Muscle of arm (tissue), 12 donors: ENCODE measurements around the gene ACOT7. TPM values are rescaled to one million over a fixed set of nuclear protein-coding genes. Genes with fewer than 3 reads are reported as not detected.
A peak's percentile ranks its signal among the peaks of the same experiment; 100 is the strongest.

Experiments used
- DNase-seq: peaks from one replicate; pipeline ENCODE4 v3.0.0-alpha.2; 2013
- polyA plus RNA-seq, 12 donors: library from polyadenylated mRNA; unstranded; fragments of 120-200 nt; gene quantifications; one replicate each; pipeline ENCODE4 v1.2.1, GENCODE V29; 2013; ENCODE audit not compliant: insufficient read length in 12 of 12

The ACOT7 gene
- polyA plus RNA-seq, 12 donors = 12.8 to 21.3 (median 15.5) TPM; not detected in 1

GRCh38 chr1:6288665-6289064 is 104.9 kb downstream of the ACOT7 start:
- DNase-seq = no peak

GRCh38 chr1:6288026-6288425 is 105.5 kb downstream of the ACOT7 start:
- no peak for DNase-seq

GRCh38 chr1:6287431-6287886 is 106.1 kb downstream of the ACOT7 start:
- peak; percentile 49 for DNase-seq

- no peak for DNase-seq
These were observed 106.5 kb downstream of the ACOT7 start for GRCh38 chr1:6287029-6287428.

GRCh38 chr1:6286266-6286665 is 107.3 kb downstream of the ACOT7 start:
- DNase-seq = no peak

GRCh38 chr1:6285336-6285735 is 108.2 kb downstream of the ACOT7 start:
- DNase-seq = no peak

GRCh38 chr1:6282577-6283270 is 110.8 kb downstream of the ACOT7 start:
- DNase-seq = no peak

GRCh38 chr1:6281511-6282402 is 111.8 kb downstream of the ACOT7 start:
- no peak for DNase-seq

GRCh38 chr1:6280761-6281451 is 112.7 kb downstream of the ACOT7 start:
- no peak for DNase-seq

GRCh38 chr1:6279613-6280383 is 113.8 kb downstream of the ACOT7 start:
- DNase-seq = no peak

GRCh38 chr1:6279066-6279465 is 114.5 kb downstream of the ACOT7 start:
- DNase-seq = no peak

- DNase-seq = no peak
These were observed 115.3 kb downstream of the ACOT7 start for GRCh38 chr1:6278263-6278662.

- no peak for DNase-seq
These were observed 116.6 kb downstream of the ACOT7 start for GRCh38 chr1:6276811-6277555.

- DNase-seq = peak; percentile 86
These were observed 117.5 kb downstream of the ACOT7 start for GRCh38 chr1:6275826-6276782.

- no peak for DNase-seq
These were observed 118.9 kb downstream of the ACOT7 start for GRCh38 chr1:6274622-6275139.

- DNase-seq = no peak
These were observed 119.5 kb downstream of the ACOT7 start for GRCh38 chr1:6274102-6274501.

GRCh38 chr1:6273380-6273891 is 120.1 kb downstream of the ACOT7 start:
- DNase-seq = no peak

- DNase-seq = no peak
These were observed 120.7 kb downstream of the ACOT7 start for GRCh38 chr1:6272868-6273267.

- DNase-seq = no peak
These were observed 121.1 kb downstream of the ACOT7 start for GRCh38 chr1:6272452-6272851.
